GM19239 (cell line): Measurements from ENCODE around the gene CD109.
"Not testable (repeated sequence)": the region's sequence is repeated elsewhere in the genome, so short reads cannot be mapped to it uniquely, and the experiment has no call there.

ENCODE experiments used
- DNase-seq: peaks from one replicate; pipeline ENCODE4 v3.0.0; 2011; ENCODE audit warnings: low spot score; ENCODE audit not compliant: insufficient read length
- FAIRE-seq: peaks from 2 replicates; lab custom pipeline; 2011; peaks lifted over from hg19 to GRCh38; lab: Jason Lieb, UNC

CD109 gene

GRCh38 chr6:73722318-73723060 lies 26.5 kb downstream of the CD109 start:
- FAIRE-seq (peak; percentile 85), DNase-seq (no peak)

GRCh38 chr6:73723480-73723879 lies 27.5 kb downstream of the CD109 start:
- not testable (repeated sequence) for FAIRE-seq, DNase-seq

- FAIRE-seq, result no peak
- no peak for DNase-seq
Measured at GRCh38 chr6:73724389-73724788, 28.4 kb downstream of the CD109 start.

- FAIRE-seq, result peak; percentile 98
- not testable (repeated sequence) for DNase-seq
Measured at GRCh38 chr6:73725192-73725591, 29.2 kb downstream of the CD109 start.

GRCh38 chr6:73727114-73727513 lies 31.1 kb downstream of the CD109 start:
- DNase-seq (no peak), FAIRE-seq (no peak)

- DNase-seq (no peak), FAIRE-seq (peak; percentile 74)
Measured at GRCh38 chr6:73728548-73729205, 32.7 kb downstream of the CD109 start.

GRCh38 chr6:73731285-73731684 lies 35.3 kb downstream of the CD109 start:
- DNase-seq (no peak), FAIRE-seq (no peak)

- peak; percentile 37 for DNase-seq
- FAIRE-seq, result peak; percentile 96
Measured at GRCh38 chr6:73732845-73733675, 37.1 kb downstream of the CD109 start.

- no peak for DNase-seq
- FAIRE-seq, result no peak
Measured at GRCh38 chr6:73733791-73734190, 37.8 kb downstream of the CD109 start.

- DNase-seq, result no peak
- FAIRE-seq, result no peak
Measured at GRCh38 chr6:73734832-73735453, 38.9 kb downstream of the CD109 start.

- no peak for FAIRE-seq
- DNase-seq, result no peak
Measured at GRCh38 chr6:73738367-73739028, 42.5 kb downstream of the CD109 start.

GRCh38 chr6:73739096-73739495 lies 43.1 kb downstream of the CD109 start:
- DNase-seq (no peak), FAIRE-seq (peak; percentile 82)

GRCh38 chr6:73742433-73742832 lies 46.4 kb downstream of the CD109 start:
- FAIRE-seq, result no peak
- DNase-seq, result no peak

- DNase-seq, result no peak
- FAIRE-seq, result no peak
Measured at GRCh38 chr6:73743081-73743480, 47.1 kb downstream of the CD109 start.

- no peak for DNase-seq
- no peak for FAIRE-seq
Measured at GRCh38 chr6:73743556-73743955, 47.6 kb downstream of the CD109 start.

GRCh38 chr6:73746787-73747186 lies 50.8 kb downstream of the CD109 start:
- FAIRE-seq, result peak; percentile 64
- DNase-seq, result no peak

GRCh38 chr6:73747289-73747688 lies 51.3 kb downstream of the CD109 start:
- FAIRE-seq (peak; percentile 95), DNase-seq (peak; percentile 39)

GRCh38 chr6:73752943-73753342 lies 56.9 kb downstream of the CD109 start:
- DNase-seq, result no peak
- no peak for FAIRE-seq

- no peak for DNase-seq
- FAIRE-seq, result peak; percentile 28
Measured at GRCh38 chr6:73766040-73766439, 70.0 kb downstream of the CD109 start.

GRCh38 chr6:73768558-73768957 lies 72.6 kb downstream of the CD109 start:
- FAIRE-seq (no peak), DNase-seq (no peak)
